Neuronal stem cell (in vitro differentiated cells): ENCODE data around the gene BRPF1.
A peak's percentile ranks its signal among the peaks of the same experiment; 100 is the strongest.

ENCODE experiments used
- DNase-seq: peaks from one replicate; pipeline ENCODE4 v3.0.0-alpha.2; 2013; ENCODE audit warnings: low spot score
- H2AFZ ChIP-seq: one replicate; pipeline ENCODE4 v1.6.1; 2013; ENCODE audit warnings: mild to moderate bottlenecking, low read length, inconsistent platforms
- H2AK5ac ChIP-seq: 2 replicates; pipeline ENCODE4 v1.6.1; 2013; ENCODE audit warnings: low read depth, mild to moderate bottlenecking, inconsistent platforms, low read length, moderate library complexity, mixed read lengths
- H2BK120ac ChIP-seq: 2 replicates; pipeline ENCODE4 v1.6.1; 2013; ENCODE audit warnings: low read depth, mild to moderate bottlenecking, inconsistent platforms, low read length, moderate library complexity, mixed read lengths
- H2BK12ac ChIP-seq: one replicate; pipeline ENCODE4 v1.6.1; 2013; ENCODE audit warnings: low read length, inconsistent platforms
- H2BK15ac ChIP-seq: 2 replicates; pipeline ENCODE4 v1.6.1; 2013; ENCODE audit warnings: mild to moderate bottlenecking, low read length, inconsistent platforms, mixed read lengths
- H2BK5ac ChIP-seq: one replicate; pipeline ENCODE4 v1.6.1; 2013; ENCODE audit warnings: inconsistent platforms, mild to moderate bottlenecking, low read length, moderate library complexity
- H3K14ac ChIP-seq: one replicate; pipeline ENCODE4 v1.6.1; 2013; ENCODE audit warnings: low read length, inconsistent platforms
- H3K18ac ChIP-seq: 2 replicates; pipeline ENCODE4 v1.6.1; 2013; ENCODE audit warnings: low read length, inconsistent platforms
- H3K23ac ChIP-seq: 2 replicates; pipeline ENCODE4 v1.6.1; 2013; ENCODE audit warnings: low read depth, mild to moderate bottlenecking, mixed read lengths, low read length, inconsistent platforms; ENCODE audit not compliant: poor library complexity
- H3K27ac ChIP-seq: replicated peaks from 3 replicates; pipeline ENCODE4 v1.5.1; 2013; ENCODE audit warnings: low read length, inconsistent platforms
- H3K27me3 ChIP-seq, 3 experiments: 2 replicates each; pipeline ENCODE4 v1.6.1; 2013; ENCODE audit warnings: low read length in 3 of 3, mild to moderate bottlenecking in 2 of 3, inconsistent platforms in 1 of 3, low read depth in 1 of 3, mixed read lengths in 1 of 3, moderate library complexity in 1 of 3; ENCODE audit not compliant: control insufficient read depth in 3 of 3, insufficient read depth in 3 of 3
- H3K36me3 ChIP-seq, 2 donors: replicated peaks in 1 of 2; 2 replicates each; pipeline ENCODE4 v1.6.1; 2013; ENCODE audit warnings: low read length in 2 of 2; ENCODE audit not compliant: control insufficient read depth in 2 of 2, insufficient read depth in 2 of 2
- H3K4ac ChIP-seq: 2 replicates; pipeline ENCODE4 v1.6.1; 2013; ENCODE audit warnings: inconsistent platforms, mild to moderate bottlenecking, low read length, moderate library complexity
- H3K4me1 ChIP-seq, 2 donors: 1 replicate in 1 of 2; 2 replicates in 1 of 2; pipeline ENCODE4 v1.6.1; 2013; ENCODE audit warnings: low read length in 2 of 2, low read depth in 1 of 2; ENCODE audit not compliant: control insufficient read depth in 2 of 2, insufficient read depth in 1 of 2
- H3K4me2 ChIP-seq: one replicate; pipeline ENCODE4 v1.6.1; 2013; ENCODE audit warnings: mild to moderate bottlenecking, low read length, inconsistent platforms; ENCODE audit not compliant: insufficient read depth, poor library complexity, severe bottlenecking
- H3K4me3 ChIP-seq, 2 donors: 2 replicates each; pipeline ENCODE4 v1.5.1; 2013; ENCODE audit warnings: low read length in 2 of 2, mild to moderate bottlenecking in 2 of 2, inconsistent platforms in 1 of 2, moderate library complexity in 1 of 2
- H3K79me1 ChIP-seq: one replicate; pipeline ENCODE4 v1.6.1; 2013; ENCODE audit warnings: low read depth, mild to moderate bottlenecking, inconsistent platforms, low read length, moderate library complexity
- H3K9ac ChIP-seq: one replicate; pipeline ENCODE4 v1.6.1; 2013; ENCODE audit warnings: mild to moderate bottlenecking, low read depth, low read length, inconsistent platforms; ENCODE audit not compliant: poor library complexity
- H3K9me3 ChIP-seq, 2 donors: replicated peaks in 1 of 2; 2 replicates each; pipeline versions ENCODE3 to v1.6.1; 2013; ENCODE audit warnings: low read length in 2 of 2, mild to moderate bottlenecking in 2 of 2, inconsistent platforms in 1 of 2, low read depth in 1 of 2, mixed read lengths in 1 of 2, moderate library complexity in 1 of 2; ENCODE audit not compliant: control insufficient read depth in 2 of 2, insufficient read depth in 1 of 2
- H4K8ac ChIP-seq: one replicate; pipeline ENCODE4 v1.6.1; 2013; ENCODE audit warnings: low read depth, mild to moderate bottlenecking, inconsistent platforms, low read length, moderate library complexity
- H4K91ac ChIP-seq: one replicate; pipeline ENCODE4 v1.6.1; 2013; ENCODE audit warnings: low read length, low read depth, mild to moderate bottlenecking, inconsistent platforms; ENCODE audit not compliant: poor library complexity
- WGBS, 2 donors: extraction: QIAGEN DNeasy Blood & Tissue Kit; methylation state at CpG; one replicate each; pipeline ENCODE4 v1.1.7; 2013; ENCODE audit warnings: missing lambda C conversion rate in 2 of 2, mixed read lengths in 1 of 2; ENCODE audit not compliant: insufficient read length in 2 of 2, insufficient replicate concordance in 1 of 2; ENCODE audit errors: extremely low coverage in 2 of 2; 5-methylcytosine and 5-hydroxymethylcytosine counted together

The BRPF1 gene

DNA sequence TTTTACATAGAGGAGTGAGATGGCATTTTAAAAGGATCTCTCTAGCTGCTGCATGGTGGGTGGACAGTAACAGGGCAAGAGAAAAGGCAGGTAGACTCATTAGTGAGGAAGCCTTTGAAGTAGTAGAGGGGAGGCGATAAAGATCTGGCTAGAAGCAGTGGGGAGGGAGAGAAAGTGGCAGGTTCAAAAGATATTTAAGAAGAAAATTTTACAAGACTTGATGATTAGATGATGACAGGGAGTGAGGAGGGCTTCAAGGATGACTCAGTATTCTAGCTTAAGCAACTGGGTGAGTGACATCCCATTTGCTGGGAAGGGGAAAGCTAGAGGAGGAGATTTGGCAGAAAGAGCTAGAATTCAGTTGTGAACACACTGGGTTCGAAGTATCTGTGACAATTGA, 3.8 kb upstream of the BRPF1 start:
- H3K27me3 ChIP-seq, result peaks cover 0 to 7% (median 0%) of the 10 kb centered on the region in 3 experiments
- DNase-seq, result no peak
- H3K18ac ChIP-seq, result no peak overlapping the region
- no peak overlapping the region for H3K14ac ChIP-seq
- H2AFZ ChIP-seq, result peak overlapping the region; percentile 19
- no peak overlapping the region for H2BK15ac ChIP-seq
- no peak overlapping the region for H2BK120ac ChIP-seq
- no peak overlapping the region for H3K4me2 ChIP-seq
- H4K8ac ChIP-seq, result no peak overlapping the region
- no peak overlapping the region for H3K4me3 ChIP-seq
- WGBS, 2 donors, result no CpG with 5 or more reads among the region's 2 CpGs
- no peak overlapping the region for H2BK5ac ChIP-seq
- H3K9ac ChIP-seq, result no peak overlapping the region
- H3K4me1 ChIP-seq, result peaks cover 4 to 8% of the 10 kb centered on the region in 2 donors
- no peak overlapping the region for H3K4ac ChIP-seq
- H4K91ac ChIP-seq, result no peak overlapping the region
- H3K79me1 ChIP-seq, result peaks cover 10% of the 10 kb centered on the region
- H2AK5ac ChIP-seq, result no peak overlapping the region
- no peaks in the 10 kb centered on the region for H3K9me3 ChIP-seq
- H2BK12ac ChIP-seq, result no peak overlapping the region
- H3K36me3 ChIP-seq, result no peaks in the 10 kb centered on the region
- no peak overlapping the region for H3K23ac ChIP-seq
- no peak overlapping the region for H3K27ac ChIP-seq

GRCh38 chr3:9729419-9729818, 2.1 kb upstream of the BRPF1 start:
- no peak overlapping the region for H3K14ac ChIP-seq
- H3K27ac ChIP-seq, result no peak overlapping the region
- DNase-seq, result no peak
- no peak overlapping the region for H2BK5ac ChIP-seq
- WGBS, 2 donors, result no CpG with 5 or more reads among the region's 10 CpGs
- H3K4me2 ChIP-seq, result no peak overlapping the region
- H3K18ac ChIP-seq, result no peak overlapping the region
- peaks cover 7 to 12% of the 10 kb centered on the region in 2 donors for H3K4me1 ChIP-seq
- H3K9ac ChIP-seq, result no peak overlapping the region
- H2AK5ac ChIP-seq, result no peak overlapping the region
- H3K79me1 ChIP-seq, result peaks cover 16% of the 10 kb centered on the region
- H2BK12ac ChIP-seq, result no peak overlapping the region
- no peaks in the 10 kb centered on the region for H3K9me3 ChIP-seq
- H3K4me3 ChIP-seq, result no peak overlapping the region
- H2BK15ac ChIP-seq, result no peak overlapping the region
- peaks cover 0 to 7% (median 0%) of the 10 kb centered on the region in 3 experiments for H3K27me3 ChIP-seq
- H2BK120ac ChIP-seq, result no peak overlapping the region
- no peak overlapping the region for H2AFZ ChIP-seq
- H4K91ac ChIP-seq, result no peak overlapping the region
- peaks cover 7 to 15% of the 10 kb centered on the region in 2 donors for H3K36me3 ChIP-seq
- H3K23ac ChIP-seq, result peak overlapping the region; percentile 8
- H3K4ac ChIP-seq, result no peak overlapping the region
- no peak overlapping the region for H4K8ac ChIP-seq

GRCh38 chr3:9730657-9731205, 804 bp upstream of the BRPF1 start:
- Histone ChIP-seq H4K8ac (no peak overlapping the region), H2AK5ac (no peak overlapping the region), H3K36me3 (peaks cover 14 to 28% of the 10 kb centered on the region in 2 donors), H3K4me3 (peak overlapping the region; percentile 78 to 93), H2BK120ac (no peak overlapping the region), H3K4me2 (peak overlapping the region; percentile 54), H3K18ac (no peak overlapping the region), H3K79me1 (peaks cover 16% of the 10 kb centered on the region), H2BK15ac (no peak overlapping the region), H3K27me3 (peaks cover 0 to 7% (median 0%) of the 10 kb centered on the region in 3 experiments), H3K14ac (no peak overlapping the region), H3K23ac (no peak overlapping the region), H2BK5ac (no peak overlapping the region), H3K9ac (no peak overlapping the region), H2BK12ac (no peak overlapping the region), H3K9me3 (no peaks in the 10 kb centered on the region), H4K91ac (no peak overlapping the region), H3K4ac (no peak overlapping the region), H3K4me1 (peaks cover 7 to 12% of the 10 kb centered on the region in 2 donors), H2AFZ (peak overlapping the region; percentile 100), H3K27ac (peak overlapping the region; percentile 93)
- no CpG with 5 or more reads among the region's 17 CpGs for WGBS, 2 donors
- no peak for DNase-seq

GRCh38 chr3:9732080-9732739, 675 bp downstream of the BRPF1 start:
- Histone ChIP-seq H3K4me1 (peaks cover 7 to 12% of the 10 kb centered on the region in 2 donors), H3K36me3 (peaks cover 22 to 42% of the 10 kb centered on the region in 2 donors), H3K27me3 (peaks cover 0 to 3% (median 0%) of the 10 kb centered on the region in 3 experiments), H3K27ac (no peak overlapping the region), H4K8ac (peak overlapping the region; percentile 53), H4K91ac (no peak overlapping the region), H2BK15ac (no peak overlapping the region), H3K79me1 (peaks cover 16% of the 10 kb centered on the region), H2AFZ (peak overlapping the region; percentile 100), H3K4ac (no peak overlapping the region), H3K9ac (peak overlapping the region; percentile 95), H2BK12ac (peak overlapping the region; percentile 42), H3K23ac (peak overlapping the region; percentile 80), H2BK120ac (no peak overlapping the region), H3K18ac (peak overlapping the region; percentile 97), H3K14ac (peak overlapping the region; percentile 79), H2BK5ac (no peak overlapping the region), H2AK5ac (peak overlapping the region; percentile 70), H3K9me3 (no peaks in the 10 kb centered on the region), H3K4me2 (peak overlapping the region; percentile 95), H3K4me3 (peak overlapping the region; percentile 93 to 98)
- DNase-seq, result no peak
- no CpG with 5 or more reads among the region's 41 CpGs for WGBS, 2 donors
